GM21526 (cell line): ENCODE measurements around the gene FIGN.

Source experiments
- ATAC-seq: cut with Tn5 transposase; IDR thresholded peaks from one replicate; pipeline ENCODE4 v1.9.1; 2021; ENCODE audit warnings: moderate library complexity; ENCODE audit not compliant: unreplicated experiment, low FRiP score

The FIGN gene

DNA sequence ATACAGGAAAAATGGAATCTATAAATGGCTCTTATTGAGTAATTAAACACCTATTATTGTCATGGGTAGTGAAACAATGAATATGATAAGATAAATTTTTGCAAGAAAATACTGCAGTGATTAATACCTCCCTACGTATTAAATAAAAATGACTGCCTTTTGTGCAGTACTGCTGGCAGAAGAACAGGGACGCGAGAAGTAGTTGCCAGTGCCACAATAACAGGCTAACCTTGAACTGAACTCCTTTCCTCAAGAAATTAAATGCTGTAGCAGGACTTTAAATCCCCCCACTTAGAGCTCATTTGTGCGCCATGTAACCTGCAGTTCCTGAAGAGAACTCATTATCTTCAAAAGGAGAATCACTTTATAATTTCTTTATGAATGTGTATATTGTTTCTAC, 24.6 kb downstream of the FIGN start:
- ATAC-seq: no peak

DNA sequence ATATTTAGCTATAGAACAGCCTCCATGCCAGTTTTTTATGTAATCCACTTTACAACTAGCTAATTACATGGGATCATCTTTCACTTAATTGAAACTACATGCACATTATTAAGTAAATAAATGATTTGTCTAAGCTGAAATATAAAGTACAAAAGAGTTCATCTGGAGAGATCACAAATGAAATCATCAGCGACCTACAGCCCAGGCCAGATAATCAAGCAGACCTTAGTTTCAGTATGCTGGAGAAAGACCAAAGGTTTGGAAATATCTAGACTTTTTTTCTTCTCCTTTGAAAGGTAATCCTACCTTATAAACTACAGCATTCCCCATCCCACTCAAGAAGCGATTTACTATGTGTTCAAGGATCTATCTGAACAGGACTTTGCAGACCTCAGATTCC, 26.5 kb downstream of the FIGN start:
- ATAC-seq: no peak

DNA sequence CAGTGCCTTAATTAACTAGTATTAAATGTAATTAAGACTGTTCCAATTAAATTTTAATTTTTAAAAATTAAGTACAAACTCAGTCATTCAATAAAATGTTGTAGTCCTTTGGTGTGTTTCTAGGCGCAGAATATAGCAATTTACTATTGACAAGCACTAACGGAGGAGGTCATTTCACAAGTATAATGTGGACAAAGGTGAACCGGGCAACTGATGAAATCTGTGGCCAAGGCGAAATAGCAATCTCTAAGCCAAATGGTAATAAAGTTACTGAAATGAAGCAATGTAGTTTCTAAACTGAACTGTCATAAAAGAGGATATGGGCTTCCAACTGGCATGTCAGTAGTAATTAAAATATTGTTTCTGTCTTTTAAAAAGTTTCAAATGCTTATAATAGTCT, 27.5 kb downstream of the FIGN start:
- ATAC-seq: no peak

DNA sequence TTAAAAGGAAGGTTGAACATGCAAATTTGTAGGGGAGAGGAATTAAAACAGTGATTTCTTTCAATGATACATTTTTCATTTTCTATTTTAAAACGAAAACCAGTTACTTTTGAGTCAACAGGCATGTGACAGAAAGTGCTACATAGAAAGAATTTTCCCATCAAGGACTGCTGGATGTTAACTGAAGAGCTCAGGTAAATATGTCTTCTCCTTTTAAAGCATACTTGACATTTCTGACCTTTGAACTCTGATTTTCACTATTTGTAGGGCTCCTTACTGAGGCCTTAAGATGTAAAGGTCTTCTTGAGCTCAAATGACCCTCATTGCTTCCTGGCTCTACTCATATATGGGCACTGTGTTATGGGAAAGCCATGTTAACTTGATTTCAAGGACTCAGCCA, 32.4 kb downstream of the FIGN start:
- no peak for ATAC-seq

DNA sequence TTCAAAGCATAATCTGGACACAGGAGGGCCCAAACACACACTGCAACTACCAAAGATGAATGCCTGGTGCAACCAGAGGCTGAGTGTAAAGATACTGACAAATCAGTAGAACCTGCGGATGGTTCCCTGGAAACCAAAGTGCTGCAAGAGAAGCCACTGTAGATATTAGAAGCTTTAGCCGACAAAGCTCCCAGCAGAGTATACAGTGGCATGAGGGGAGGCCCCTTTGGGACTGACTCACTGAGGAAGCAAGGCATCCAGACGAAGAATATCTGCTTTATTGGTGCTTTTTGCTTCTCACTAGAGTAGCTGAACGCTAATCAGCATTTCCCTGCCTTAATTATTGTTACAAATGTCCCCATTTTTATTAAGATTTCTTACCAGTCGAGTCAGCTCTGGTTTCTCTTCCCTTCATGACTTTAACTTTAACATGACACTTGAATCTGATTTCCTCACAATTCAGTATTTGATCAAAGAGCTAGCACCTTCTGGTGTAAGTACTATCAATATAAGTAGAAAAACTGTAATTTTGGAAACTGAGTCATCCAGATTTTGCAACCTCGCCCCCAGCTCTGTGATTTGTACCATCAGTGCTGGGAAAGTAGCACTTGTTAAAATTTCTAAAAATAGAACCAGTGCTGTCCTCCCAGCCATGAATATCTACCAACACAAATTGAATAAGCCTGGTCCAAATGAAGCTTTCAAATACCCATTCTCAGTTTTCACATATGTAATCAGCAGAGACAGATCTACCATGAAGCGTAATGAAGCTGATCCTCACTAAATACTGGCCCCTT, 34.2 kb downstream of the FIGN start:
- no peak for ATAC-seq

DNA sequence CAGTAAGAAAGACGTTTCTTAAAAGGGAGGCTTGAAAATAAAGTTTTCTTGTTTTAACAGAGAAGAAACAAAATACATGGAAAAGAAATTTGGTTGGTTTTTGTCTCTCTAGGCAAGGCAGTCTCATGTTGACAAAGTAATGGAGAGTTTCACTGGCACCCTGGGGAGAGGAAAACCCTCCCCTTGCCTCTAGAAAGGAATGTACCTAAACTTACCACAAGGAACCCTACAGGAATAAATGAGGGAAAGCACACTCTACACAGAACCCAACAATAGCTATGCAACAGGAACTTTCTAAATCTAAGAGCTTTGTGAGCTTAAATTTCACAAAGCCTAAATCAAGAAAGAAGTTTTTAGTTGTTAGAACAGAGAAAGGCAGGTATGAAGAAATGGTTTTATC, 37.0 kb downstream of the FIGN start:
- no peak for ATAC-seq

DNA sequence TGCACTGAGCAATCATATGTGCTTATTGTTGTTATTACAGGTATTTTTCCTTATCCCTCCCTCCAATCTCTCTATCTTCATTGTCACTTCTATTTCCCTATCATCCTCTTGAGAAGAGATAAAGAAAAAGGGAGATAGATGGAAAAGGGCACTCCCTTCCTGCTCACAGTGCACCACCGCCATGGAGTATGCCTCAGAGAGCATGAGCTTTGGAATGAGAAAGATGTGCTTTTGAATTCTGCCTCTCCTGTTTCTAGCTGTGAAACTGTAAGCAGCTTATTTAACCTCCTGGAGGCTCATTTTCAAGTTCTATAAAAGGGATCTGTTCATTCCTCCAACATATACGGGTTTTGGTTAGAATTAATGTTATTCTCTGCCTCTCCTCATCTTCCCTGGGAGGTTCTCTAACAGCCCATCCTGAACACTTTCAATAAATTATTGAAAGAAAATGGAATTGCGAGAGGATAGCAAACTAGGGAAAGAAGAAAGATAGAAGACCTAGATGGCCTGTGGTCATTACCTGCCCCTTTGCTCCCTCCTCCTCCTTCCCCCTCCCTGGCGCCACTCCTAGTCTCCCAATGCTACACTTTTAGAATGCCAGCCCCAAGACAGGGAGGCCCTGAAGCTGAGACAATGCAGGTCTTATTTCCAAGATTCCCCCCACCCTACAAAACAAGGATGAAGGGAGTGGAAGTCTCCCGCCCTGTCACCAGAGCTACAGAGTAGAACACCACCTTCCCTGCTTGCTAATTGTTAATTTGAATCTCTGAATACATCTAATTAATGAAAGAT, 37.8 kb downstream of the FIGN start:
- no peak for ATAC-seq

DNA sequence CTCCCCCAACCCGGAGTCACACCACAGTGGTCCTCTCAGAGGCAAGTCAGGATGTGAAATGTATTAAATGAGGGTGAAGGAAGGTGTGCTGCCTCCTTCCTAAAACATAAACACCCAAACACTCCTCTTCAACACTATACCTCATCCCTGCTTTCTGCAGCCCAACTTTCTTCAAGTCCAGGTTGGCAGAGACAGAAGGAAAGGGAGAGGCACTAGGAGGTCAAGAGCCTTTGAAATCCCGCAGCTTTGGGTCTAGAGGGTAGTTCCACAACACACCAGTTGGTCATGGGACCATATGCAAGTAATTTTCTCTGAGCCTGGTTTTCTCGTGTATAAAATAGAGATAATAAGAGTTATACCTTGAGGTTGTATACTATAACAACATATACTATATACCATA, 38.4 kb downstream of the FIGN start:
- ATAC-seq: no peak

DNA sequence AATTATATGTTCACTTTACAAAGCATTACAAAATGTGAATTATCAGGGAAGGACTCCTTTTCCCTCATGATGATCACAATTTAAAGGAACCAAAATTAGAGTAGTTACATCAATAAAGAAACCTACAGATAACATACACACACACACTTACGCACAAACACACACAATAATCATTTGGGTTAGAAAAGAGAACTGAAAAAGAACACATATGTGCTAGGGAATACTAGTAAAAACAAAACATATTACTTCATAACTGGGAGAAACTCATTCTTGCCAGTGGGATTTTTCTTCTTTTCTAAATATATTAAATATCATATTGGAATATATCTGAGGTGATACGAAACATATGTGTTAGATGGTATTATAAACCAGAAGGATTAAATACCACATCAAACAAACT, 42.3 kb downstream of the FIGN start:
- ATAC-seq: no peak

DNA sequence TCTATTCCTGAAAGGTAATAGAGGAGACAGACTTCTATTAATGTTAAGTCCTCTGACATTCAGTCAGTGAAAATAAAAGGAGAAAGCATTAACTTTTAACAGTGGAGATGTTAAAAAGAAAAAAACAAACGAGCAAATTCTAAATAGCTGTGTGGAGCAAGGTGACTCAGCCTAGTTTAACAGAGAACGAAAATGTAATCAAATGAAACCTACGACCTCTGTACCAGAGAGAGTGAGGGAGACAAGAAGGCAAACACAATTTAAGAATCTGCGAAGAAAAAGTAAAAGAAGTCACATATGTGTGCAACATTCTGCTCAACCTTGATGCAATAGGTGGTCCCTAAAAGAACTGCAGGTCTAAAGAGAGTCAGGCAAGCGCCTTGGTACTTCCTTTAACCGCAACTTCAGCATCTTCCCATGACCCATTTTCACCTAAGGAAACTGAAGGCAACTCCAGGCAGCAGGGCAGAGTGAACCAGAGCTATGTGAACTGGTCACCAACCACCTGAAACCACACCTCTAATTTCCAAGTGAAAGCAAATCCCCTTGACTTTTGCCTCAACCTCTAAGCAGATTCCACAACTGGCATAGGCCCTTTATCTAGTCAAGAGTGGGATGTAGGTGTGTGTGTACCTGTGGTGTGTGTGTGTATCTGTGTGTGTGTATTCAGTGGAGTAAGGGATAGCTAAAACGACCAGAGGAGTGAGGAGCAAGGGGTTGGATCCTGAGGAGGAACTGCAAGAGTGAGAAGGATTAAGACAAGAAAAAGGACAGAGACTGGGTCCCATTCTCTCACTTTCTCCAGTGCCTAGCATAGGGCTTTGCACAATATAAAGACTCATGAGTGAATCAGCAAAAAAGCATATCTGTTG, 43.0 kb downstream of the FIGN start:
- ATAC-seq: no peak

DNA sequence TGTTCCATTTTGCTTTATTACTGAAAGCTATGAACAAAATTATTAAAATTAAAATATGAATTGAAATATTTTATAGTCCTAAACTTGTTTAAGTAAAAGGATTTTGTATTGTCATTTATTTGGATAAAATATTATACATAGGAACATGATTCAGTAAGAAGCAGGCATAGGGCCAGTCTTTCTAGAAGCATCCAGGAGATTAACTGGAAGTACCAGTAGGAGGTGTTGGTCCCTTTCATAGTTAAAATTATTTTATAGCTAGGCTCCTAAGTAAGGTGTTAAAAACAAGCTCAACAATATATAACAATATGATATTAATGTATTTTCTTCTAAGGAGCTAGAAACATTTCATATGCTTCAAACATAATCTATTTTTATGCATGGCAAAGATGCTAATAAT, 43.7 kb downstream of the FIGN start:
- ATAC-seq: no peak

DNA sequence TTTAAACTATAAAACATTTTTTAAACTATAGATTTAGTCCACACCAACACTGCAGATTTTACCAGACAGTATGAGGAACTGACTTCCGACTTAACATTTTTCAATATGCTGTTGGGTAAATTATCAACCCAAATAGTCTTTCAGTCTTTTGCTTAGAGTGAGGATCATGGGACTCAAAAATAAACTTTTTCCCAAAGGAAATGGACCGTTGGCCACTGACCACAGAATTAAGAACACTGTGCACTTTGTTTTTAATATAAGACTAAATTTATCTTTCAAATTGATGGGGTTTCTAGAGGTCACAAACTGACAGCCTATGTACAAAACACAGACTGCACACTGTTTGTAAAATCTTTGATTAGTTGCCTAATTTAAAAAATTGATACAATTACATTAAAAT, 44.9 kb downstream of the FIGN start:
- ATAC-seq: no peak

DNA sequence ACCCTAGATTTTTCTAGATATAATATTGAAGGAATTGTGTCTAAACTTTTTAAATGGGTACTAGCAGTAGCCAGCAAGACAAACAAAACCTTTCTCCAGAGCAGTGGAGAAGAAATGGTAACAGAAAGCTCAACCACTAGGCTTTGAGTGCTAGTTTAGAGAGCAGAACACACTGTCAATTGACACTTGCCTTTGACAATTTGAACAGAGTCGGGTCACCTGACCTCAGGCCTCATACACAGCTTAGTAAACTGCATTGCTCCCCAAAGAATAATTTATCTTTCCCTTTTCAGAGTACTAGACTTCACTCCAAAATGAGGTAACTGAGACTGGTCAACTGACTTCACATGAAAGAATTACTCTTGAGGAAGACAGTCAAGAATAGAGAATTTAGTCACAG, 48.6 kb downstream of the FIGN start:
- no peak for ATAC-seq

DNA sequence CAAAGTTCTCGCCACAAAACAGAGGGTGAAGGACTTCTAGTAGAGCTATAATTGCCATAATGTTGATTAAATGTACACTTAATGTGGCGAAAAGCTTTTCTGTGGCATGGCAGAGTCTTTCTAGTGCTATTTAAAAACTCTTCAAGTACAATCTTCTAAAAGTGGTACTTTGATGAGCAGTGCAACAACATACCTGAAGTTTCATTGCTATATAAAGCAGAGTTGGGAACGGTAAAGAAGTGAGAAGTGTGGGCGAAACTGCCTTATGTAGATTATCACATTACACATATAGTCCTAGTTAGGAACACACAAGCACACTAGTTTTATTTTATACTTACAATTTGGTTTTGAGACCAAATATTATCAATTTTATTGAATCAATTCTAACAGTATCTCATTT, 49.5 kb downstream of the FIGN start:
- no peak for ATAC-seq

DNA sequence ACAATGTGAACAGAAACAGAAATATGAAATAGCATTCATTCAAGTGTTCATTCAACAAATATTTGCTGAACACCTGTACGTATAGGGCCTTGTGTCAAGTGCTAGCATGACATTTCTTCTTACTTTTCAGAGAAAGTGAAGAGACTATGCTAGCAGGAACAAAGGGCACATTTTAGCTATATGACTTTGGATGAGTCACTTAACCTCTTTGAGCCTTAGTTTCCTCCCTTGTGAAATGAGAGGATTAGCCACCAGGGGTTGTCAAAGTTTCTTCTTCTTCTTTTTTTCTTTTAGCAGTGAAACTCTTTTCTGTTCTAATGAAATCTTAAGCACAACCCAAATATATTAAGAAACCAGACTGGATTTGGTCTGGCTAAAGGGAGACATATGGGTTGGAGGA, 53.1 kb downstream of the FIGN start:
- no peak for ATAC-seq

DNA sequence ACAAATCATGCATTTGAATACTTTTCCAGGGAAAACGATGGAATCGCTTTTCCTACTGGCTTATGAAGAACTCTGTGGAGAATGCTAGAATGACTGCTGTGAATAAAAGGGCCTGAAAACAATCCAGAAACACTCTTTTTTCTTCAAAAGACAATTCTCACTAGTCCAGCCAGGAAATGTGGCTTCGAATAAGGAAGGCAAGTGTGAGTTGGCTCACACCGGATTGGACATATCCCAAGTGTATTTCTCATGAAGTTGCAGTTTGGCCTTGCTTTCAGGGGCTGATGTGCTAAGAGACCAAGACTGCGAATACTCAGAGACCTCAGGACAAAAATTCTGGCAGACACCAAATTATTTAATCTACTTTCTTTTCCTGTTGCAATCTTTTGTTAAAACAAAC, 54.1 kb downstream of the FIGN start:
- no peak for ATAC-seq

DNA sequence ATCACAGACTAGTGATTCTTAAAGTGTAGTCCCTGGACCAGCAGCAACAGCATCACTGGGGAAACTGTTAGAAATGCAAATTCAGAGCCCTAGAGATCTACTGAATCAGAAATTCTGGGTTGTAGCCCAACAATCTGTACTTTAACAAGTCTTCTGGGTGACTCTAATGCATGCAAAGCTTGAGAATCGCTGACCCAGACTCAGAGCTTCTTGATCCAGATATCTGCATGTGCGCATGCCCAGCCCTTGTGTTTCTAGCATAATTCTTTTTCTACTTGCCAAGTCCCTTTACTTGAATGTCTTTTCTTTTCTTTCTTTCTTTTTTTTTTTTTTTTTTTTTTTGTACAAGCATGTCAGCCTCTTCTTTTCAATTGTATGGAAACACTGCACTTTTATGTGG, 60.4 kb downstream of the FIGN start:
- ATAC-seq: no peak

DNA sequence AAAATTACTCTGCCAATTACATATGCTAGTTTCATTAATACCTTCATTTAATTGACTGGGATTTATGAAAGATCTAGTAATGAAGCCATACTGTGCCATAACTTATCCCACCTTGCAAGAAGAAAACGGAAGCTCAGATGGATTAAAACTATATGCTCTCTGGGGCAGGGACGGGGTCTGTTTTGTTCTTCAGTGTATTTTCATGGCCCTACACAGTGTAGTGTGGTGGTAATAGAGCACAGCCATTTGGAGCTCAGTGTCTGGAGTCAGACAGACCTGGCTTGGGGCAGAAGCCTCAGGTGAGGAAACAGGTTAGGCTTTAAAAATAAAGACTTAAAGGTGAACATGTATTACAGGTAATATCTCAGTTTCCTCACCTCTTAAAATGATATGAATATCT, 62.3 kb downstream of the FIGN start:
- ATAC-seq: no peak

DNA sequence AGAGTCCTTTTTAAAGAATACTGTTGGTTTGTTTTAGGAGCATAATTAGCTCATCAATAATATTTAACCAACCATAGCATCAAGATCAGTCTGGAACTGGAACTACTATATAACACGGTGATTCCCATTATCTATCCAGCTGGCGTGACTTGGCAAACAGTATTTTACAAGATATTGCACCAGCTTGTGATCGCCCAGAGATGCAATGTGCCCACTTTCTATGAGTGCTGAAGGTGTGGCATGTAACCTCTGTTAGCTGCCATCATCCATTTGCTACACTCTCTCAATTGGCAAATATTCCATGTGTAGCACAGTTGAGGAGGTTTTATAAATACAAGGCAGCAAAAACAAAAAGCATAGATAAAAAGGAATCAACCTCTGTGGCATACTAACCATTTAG, 64.9 kb downstream of the FIGN start:
- no peak for ATAC-seq

DNA sequence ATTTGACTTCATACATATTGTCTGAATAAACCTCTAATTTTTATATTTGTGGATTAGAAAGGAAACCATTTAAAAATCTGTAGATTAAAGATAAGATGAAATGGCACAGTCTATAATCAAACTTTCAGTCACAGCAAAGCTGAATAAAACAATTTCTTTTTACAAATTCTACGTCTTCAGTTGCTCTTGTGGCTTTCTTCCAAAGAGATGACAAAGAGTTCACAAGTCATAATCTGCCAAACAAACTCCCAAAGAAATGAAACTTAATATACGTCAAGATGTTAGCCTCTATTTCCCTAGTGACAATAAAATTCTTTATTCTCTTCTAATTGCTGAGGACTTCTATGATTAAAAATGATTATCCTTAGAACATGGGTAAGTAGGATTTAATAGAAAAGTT, 66.3 kb downstream of the FIGN start:
- ATAC-seq: no peak
